Transverse colon (tissue), 4 donors: ENCODE measurements around the gene SLC12A3. TPM values are rescaled to one million over a fixed set of nuclear protein-coding genes. Genes with fewer than 3 reads are reported as not detected.

Experiments used
- DNase-seq: peaks from one replicate; pipeline ENCODE4 v3.0.0-alpha.2; 2019
- H3K27ac ChIP-seq, 4 donors: fragments of 200-600 bp; sonication (generic); 2 replicates each; pipeline ENCODE4 v1.5.1; 2016 to 2018; ENCODE audit warnings: inconsistent platforms in 4 of 4
- H3K27me3 ChIP-seq: fragments of 200-600 bp; sonication (generic); 2 replicates; pipeline ENCODE4 v1.5.1; 2017; ENCODE audit warnings: inconsistent platforms
- H3K36me3 ChIP-seq, 4 donors: fragments of 200-600 bp; sonication (generic); 2 replicates each; pipeline ENCODE4 v1.5.1; 2017 to 2019; ENCODE audit warnings: inconsistent platforms in 4 of 4
- H3K4me1 ChIP-seq, 4 donors: fragments of 200-600 bp; sonication (generic); 2 replicates each; pipeline ENCODE4 v1.5.1; 2017 to 2020; ENCODE audit warnings: inconsistent platforms in 4 of 4
- H3K4me3 ChIP-seq, 4 donors: fragments of 200-600 bp; sonication (generic); 1 replicate in 1 of 4; 2 replicates in 3 of 4; pipeline versions ENCODE4 v1.5.1 to v1.6.1; 2017 to 2019; ENCODE audit warnings: inconsistent platforms in 4 of 4
- H3K9me3 ChIP-seq, 2 donors: fragments of 200-600 bp; sonication (generic); 2 replicates each; pipeline ENCODE4 v1.5.1; 2017 to 2019; ENCODE audit warnings: inconsistent platforms in 2 of 2
- CTCF ChIP-seq, 5 experiments: fragments of 200-600 bp in 3 of 5; fragments of 450-650 bp in 2 of 5; sonication (generic) in 3 of 5; IDR thresholded peaks; 1 replicate in 2 of 5; 2 replicates in 3 of 5; pipeline ENCODE4 v1.5.1; 2016 to 2017; ENCODE audit warnings: antibody characterized with exemption in 5 of 5, inconsistent platforms in 3 of 5, mild to moderate bottlenecking in 2 of 5, moderate library complexity in 1 of 5
- EP300 ChIP-seq: sonication (generic); formaldehyde crosslinking; IDR thresholded peaks from one replicate; pipeline ENCODE4 v1.6.1; 2017; ENCODE audit warnings: antibody characterized with exemption, low read depth
- POLR2A ChIP-seq: fragments of 450-650 bp; IDR thresholded peaks from one replicate; pipeline ENCODE4 v1.6.1; 2016; ENCODE audit warnings: antibody characterized with exemption, mild to moderate bottlenecking, moderate library complexity
- POLR2AphosphoS5 ChIP-seq, 3 donors: sonication (generic); formaldehyde crosslinking; IDR thresholded peaks; one replicate each; pipeline ENCODE4 v1.6.1; 2016; ENCODE audit warnings: antibody characterized with exemption in 3 of 3
- WGBS, 2 donors: methylation state at CpG; one replicate each; pipeline ENCODE4 v1.1.5; 2018; ENCODE audit warnings: low coverage in 1 of 2; 5-methylcytosine and 5-hydroxymethylcytosine counted together
- in situ Hi-C, 4 donors: fragments of 200-750 bp; cut with MboI; loops; one replicate each; pipeline versions ENCODE4 v1.15.0 to v1.15.1; 2017; ENCODE audit warnings: low sequenced_read_pairs in 3 of 4, low pct_ligation_motif_present in 1 of 4, low pct_unique_long_range_greater_than_20kb in 1 of 4
- intact Hi-C: fragments of 100-400 bp; cut with DNase I; formaldehyde crosslinking; loops from one replicate; pipeline ENCODE4 v1.15.1; 2023; ENCODE audit warnings: low total_unique reads
- total RNA-seq, 4 donors: library from RNA; depleted of rRNA; stranded (reverse); fragments of >200 nt; gene quantifications; one replicate each; pipeline ENCODE4 v1.1.0, GENCODE V29; 2016

The SLC12A3 gene
- total RNA-seq, 4 donors from 2014 or later = not detected

- WGBS, 2 donors = 92 to 100% methylated on average over 1 to 4 of the region's 4 CpGs
- Histone ChIP-seq H3K4me1 (peaks cover 0 to 4% (median 0%) of the 10 kb centered on the region in 4 donors), H3K4me3 (no peak overlapping the region), H3K27ac (no peak overlapping the region), H3K36me3 (no peaks in the 10 kb centered on the region), H3K27me3 (no peaks in the 10 kb centered on the region), H3K9me3 (no peaks in the 10 kb centered on the region)
- in situ Hi-C loops (loop anchor here in 2 of 4 donors (25.0 kb wide), 2 partner anchors 206 to 306 kb away; no protein-coding TSS in a partner anchor), intact Hi-C loops (no loop called here)
- TF ChIP-seq POLR2A (no peak), CTCF (IDR thresholded peaks at IDR 0.05) (no peak), POLR2AphosphoS5 (IDR thresholded peaks at IDR 0.05) (no peak), EP300 (no peak)
- no peak for DNase-seq
Observed at GRCh38 chr16:56855946-56856345, 9.1 kb upstream of the SLC12A3 start.

DNA sequence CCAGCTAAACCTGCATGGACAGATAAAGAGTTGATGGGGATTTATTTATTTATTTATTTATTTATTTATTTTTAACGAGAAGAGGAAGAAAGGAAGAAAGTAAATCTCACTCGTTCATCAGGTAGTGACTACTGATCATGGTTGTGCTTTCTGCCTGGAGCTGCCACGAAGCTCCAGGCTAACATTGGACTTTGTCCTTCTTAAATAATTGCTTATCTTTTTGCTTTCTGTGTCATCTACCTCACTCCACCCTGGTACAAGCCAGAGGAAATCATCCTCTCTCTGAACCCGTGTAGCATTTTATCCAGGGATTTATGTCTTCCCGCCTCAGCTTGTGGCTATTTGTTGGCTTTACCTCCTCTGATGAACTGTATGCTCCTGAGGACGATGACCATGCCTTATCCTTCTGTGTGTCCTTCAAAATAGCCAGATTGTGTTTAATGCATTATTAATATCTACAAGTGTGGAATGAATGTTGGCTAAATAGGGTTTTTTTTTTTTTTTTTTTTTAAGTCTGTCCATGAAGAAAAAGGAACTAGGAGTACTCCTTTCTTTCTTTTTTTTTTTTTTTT is 8.0 kb upstream of the SLC12A3 start:
- TF ChIP-seq EP300 (no peak), CTCF (IDR thresholded peaks at IDR 0.05) (no peak), POLR2A (no peak), POLR2AphosphoS5 (IDR thresholded peaks at IDR 0.05) (no peak)
- Histone ChIP-seq H3K4me3 (no peak overlapping the region), H3K36me3 (no peaks in the 10 kb centered on the region), H3K9me3 (no peaks in the 10 kb centered on the region), H3K27me3 (no peaks in the 10 kb centered on the region), H3K4me1 (peaks cover 0 to 5% (median 0%) of the 10 kb centered on the region in 4 donors), H3K27ac (no peak overlapping the region)
- 53 to 57% methylated on average over 5 to 6 of the region's 6 CpGs for WGBS, 2 donors
- in situ Hi-C loops (loop anchor here in 2 of 4 donors (25.0 kb wide), 2 partner anchors 205 to 305 kb away; no protein-coding TSS in a partner anchor), intact Hi-C loops (no loop called here)
- no peak for DNase-seq

DNA sequence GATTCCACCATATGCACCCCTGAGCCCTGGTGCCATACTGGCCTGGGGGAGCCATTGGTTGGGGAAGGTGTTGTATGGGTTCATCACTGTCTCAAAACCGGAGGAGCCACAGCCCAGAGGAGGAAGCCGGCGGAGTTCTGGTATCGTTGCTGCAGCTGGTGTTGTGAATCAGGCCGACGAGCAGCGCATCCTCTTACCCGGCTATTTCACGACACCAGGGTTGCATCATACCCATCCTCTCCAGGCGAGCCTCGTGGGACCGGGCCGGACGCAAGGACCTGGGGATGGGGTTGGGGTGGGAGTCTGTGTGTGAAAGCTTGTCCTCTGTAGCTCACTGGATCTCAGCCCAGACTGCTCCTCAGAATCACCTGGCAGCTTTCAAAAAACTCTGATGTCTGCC is 6.6 kb upstream of the SLC12A3 start:
- Histone ChIP-seq H3K27ac (no peak overlapping the region), H3K4me3 (no peak overlapping the region), H3K4me1 (peaks cover 0 to 5% (median 0%) of the 10 kb centered on the region in 4 donors), H3K36me3 (no peaks in the 10 kb centered on the region), H3K9me3 (no peaks in the 10 kb centered on the region), H3K27me3 (no peaks in the 10 kb centered on the region)
- intact Hi-C loops (no loop called here), in situ Hi-C loops (loop anchor here in 2 of 4 donors (25.0 kb wide), 2 partner anchors 204 to 304 kb away; no protein-coding TSS in a partner anchor)
- no peak for TF ChIP-seq EP300
- TF ChIP-seq POLR2AphosphoS5 (IDR thresholded peaks at IDR 0.05) = no peak
- no peak for TF ChIP-seq POLR2A
- no peak for TF ChIP-seq CTCF (IDR thresholded peaks at IDR 0.05)
- 86% methylated on average over 14 of the region's 14 CpGs; no CpG with 5 or more reads in 1 of the 2 donors for WGBS, 2 donors
- peak; percentile 27 for DNase-seq

DNA sequence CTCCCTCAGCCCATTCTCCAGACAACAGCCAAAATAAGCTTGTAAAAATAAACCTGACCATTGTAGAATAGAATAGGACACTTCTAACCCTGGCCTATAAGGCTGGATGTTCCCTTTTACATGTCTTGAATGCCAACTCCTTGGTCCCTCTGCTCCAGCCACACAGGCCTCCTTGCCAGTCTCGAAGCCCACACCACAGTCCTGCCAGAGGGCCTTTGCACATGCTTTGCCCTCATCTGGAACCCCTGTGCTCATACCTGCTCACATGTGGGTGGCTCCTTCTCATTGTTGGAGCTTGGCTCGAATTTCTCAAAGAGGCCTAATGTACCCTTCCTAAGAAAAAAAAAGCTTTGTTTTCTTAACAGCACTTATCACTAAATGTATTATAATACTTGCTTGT is 5.4 kb upstream of the SLC12A3 start:
- no peak overlapping the region for H3K27ac ChIP-seq
- no peaks in the 10 kb centered on the region for H3K9me3 ChIP-seq
- intact Hi-C loops = loop anchor here (10.0 kb wide), 1 partner anchor 185 kb away; no protein-coding TSS in a partner anchor
- no peak for TF ChIP-seq POLR2A
- TF ChIP-seq EP300 = no peak
- TF ChIP-seq CTCF (IDR thresholded peaks at IDR 0.05) = no peak
- TF ChIP-seq POLR2AphosphoS5 (IDR thresholded peaks at IDR 0.05) = no peak
- peaks cover 0 to 5% (median 0%) of the 10 kb centered on the region in 4 donors for H3K4me1 ChIP-seq
- 79 to 80% methylated on average over 2 of the region's 2 CpGs for WGBS, 2 donors
- H3K36me3 ChIP-seq = no peaks in the 10 kb centered on the region
- in situ Hi-C loops = loop anchor here in 3 of 4 donors (10.0 to 25.0 kb wide), 3 partner anchors 95 to 303 kb away; no protein-coding TSS in a partner anchor
- DNase-seq = no peak
- no peaks in the 10 kb centered on the region for H3K27me3 ChIP-seq
- no peak overlapping the region for H3K4me3 ChIP-seq
